MM.1S (cell line): ENCODE data around the gene CFAP251.

Experiments
- EZH2 ChIP-seq: fragments of 300-600 bp; sonication (generic); optimal IDR thresholded peaks from 2 replicates; pipeline ENCODE3; 2017; ENCODE audit warnings: low read depth, mild to moderate bottlenecking, antibody characterized with exemption, low read length, mixed read lengths
- TF ChIP-seq, protein P1 (sequence below): fragments of 300-600 bp; sonication (generic); IDR thresholded peaks from 2 replicates; pipeline ENCODE4 v1.5.1; 2016; ENCODE audit warnings: antibody characterized with exemption, low read length, mixed read lengths

DNA sequence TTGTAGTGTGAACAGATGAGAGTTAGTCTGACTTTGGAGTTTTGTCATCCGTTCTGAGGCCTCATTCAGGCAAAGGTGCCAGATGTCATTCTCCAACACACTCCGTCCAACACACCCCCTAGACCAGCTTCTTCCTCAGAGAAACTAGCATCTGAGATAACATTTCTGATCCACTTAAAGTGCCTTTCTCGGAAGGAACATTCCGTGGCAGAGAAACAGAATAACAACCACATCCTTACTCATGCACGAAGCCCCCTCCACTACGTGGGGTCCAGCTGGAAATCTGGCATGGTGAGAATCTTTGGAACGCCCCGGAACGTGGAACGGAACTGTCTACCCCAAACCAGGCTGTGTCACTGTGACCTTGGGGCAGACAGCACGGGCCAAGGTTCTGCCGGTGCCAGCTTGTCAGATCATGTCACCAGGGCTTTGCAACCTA lies 86.3 kb downstream of the CFAP251 start:
- TF ChIP-seq, protein P1, sequence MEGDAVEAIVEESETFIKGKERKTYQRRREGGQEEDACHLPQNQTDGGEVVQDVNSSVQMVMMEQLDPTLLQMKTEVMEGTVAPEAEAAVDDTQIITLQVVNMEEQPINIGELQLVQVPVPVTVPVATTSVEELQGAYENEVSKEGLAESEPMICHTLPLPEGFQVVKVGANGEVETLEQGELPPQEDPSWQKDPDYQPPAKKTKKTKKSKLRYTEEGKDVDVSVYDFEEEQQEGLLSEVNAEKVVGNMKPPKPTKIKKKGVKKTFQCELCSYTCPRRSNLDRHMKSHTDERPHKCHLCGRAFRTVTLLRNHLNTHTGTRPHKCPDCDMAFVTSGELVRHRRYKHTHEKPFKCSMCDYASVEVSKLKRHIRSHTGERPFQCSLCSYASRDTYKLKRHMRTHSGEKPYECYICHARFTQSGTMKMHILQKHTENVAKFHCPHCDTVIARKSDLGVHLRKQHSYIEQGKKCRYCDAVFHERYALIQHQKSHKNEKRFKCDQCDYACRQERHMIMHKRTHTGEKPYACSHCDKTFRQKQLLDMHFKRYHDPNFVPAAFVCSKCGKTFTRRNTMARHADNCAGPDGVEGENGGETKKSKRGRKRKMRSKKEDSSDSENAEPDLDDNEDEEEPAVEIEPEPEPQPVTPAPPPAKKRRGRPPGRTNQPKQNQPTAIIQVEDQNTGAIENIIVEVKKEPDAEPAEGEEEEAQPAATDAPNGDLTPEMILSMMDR = no peak
- no peak for TF ChIP-seq EZH2
